DLD1 (cell line): ENCODE data around the gene IL17REL.

Experiments used
- in situ Hi-C: cut with HindIII; loops from 2 replicates; pipeline ENCODE4 v1.10.0; 2017; ENCODE audit warnings: low sequenced_read_pairs

The IL17REL gene

GRCh38 chr22:50046481-50047245 is 34.1 kb upstream of the IL17REL start:
- in situ Hi-C loops, result no loop called here

GRCh38 chr22:50046019-50046415 is 33.5 kb upstream of the IL17REL start:
- in situ Hi-C loops, result no loop called here

- in situ Hi-C loops, result no loop called here
Observed at GRCh38 chr22:50045211-50046018, 32.9 kb upstream of the IL17REL start.

- in situ Hi-C loops, result no loop called here
Observed at GRCh38 chr22:50044485-50045118, 32.0 kb upstream of the IL17REL start.

- in situ Hi-C loops, result no loop called here
Observed at GRCh38 chr22:50041361-50042065, 28.9 kb upstream of the IL17REL start.

- in situ Hi-C loops, result no loop called here
Observed at GRCh38 chr22:50040717-50041116, 28.2 kb upstream of the IL17REL start.

- in situ Hi-C loops, result no loop called here
Observed at GRCh38 chr22:50039669-50040443, 27.3 kb upstream of the IL17REL start.

- in situ Hi-C loops, result no loop called here
Observed at GRCh38 chr22:50035976-50036724, 23.6 kb upstream of the IL17REL start.

- in situ Hi-C loops, result no loop called here
Observed at GRCh38 chr22:50035131-50035881, 22.7 kb upstream of the IL17REL start.

GRCh38 chr22:50034126-50035081 is 21.8 kb upstream of the IL17REL start:
- in situ Hi-C loops, result no loop called here

- in situ Hi-C loops, result no loop called here
Observed at GRCh38 chr22:50032941-50033601, 20.5 kb upstream of the IL17REL start.

GRCh38 chr22:50032109-50032871 is 19.7 kb upstream of the IL17REL start:
- in situ Hi-C loops, result no loop called here

GRCh38 chr22:50031189-50032091 is 18.9 kb upstream of the IL17REL start:
- in situ Hi-C loops, result no loop called here

GRCh38 chr22:50030297-50031188 is 18.0 kb upstream of the IL17REL start:
- in situ Hi-C loops, result no loop called here
